ENCODE results near the gene MARCHF4. TPM values are rescaled to one million over a fixed set of nuclear protein-coding genes. Genes with fewer than 3 reads are reported as not detected.

Gene MARCHF4
- total RNA-seq, 4 donors from 2014 or later: 0.13 to 0.76 TPM; not detected in 2

DNA sequence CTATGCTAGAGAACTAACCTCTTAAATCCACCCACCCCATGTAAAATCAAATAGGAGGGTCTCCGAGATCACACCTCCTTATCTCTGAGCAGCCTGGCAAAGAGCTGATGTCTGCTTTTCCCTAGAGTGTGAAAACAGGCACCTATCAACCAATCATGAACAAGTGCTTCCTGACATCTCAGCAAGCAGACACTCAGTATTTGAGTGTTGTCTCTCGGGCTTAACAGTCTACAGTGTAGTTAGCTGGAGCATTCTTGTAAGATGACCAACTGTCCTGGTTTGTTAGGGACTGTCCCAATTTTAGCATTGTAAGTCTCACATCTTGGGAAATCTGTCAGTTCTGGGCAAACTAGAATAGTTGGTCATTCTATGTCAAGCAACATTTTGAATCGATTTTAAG lies 26.4 kb downstream of the MARCHF4 start:
- 75 to 78% methylated on average over 3 of the region's 3 CpGs for WGBS, 2 donors
- TF ChIP-seq, protein P1, sequence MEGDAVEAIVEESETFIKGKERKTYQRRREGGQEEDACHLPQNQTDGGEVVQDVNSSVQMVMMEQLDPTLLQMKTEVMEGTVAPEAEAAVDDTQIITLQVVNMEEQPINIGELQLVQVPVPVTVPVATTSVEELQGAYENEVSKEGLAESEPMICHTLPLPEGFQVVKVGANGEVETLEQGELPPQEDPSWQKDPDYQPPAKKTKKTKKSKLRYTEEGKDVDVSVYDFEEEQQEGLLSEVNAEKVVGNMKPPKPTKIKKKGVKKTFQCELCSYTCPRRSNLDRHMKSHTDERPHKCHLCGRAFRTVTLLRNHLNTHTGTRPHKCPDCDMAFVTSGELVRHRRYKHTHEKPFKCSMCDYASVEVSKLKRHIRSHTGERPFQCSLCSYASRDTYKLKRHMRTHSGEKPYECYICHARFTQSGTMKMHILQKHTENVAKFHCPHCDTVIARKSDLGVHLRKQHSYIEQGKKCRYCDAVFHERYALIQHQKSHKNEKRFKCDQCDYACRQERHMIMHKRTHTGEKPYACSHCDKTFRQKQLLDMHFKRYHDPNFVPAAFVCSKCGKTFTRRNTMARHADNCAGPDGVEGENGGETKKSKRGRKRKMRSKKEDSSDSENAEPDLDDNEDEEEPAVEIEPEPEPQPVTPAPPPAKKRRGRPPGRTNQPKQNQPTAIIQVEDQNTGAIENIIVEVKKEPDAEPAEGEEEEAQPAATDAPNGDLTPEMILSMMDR (IDR thresholded peaks at IDR 0.05): no peak
- no peak overlapping the region for H3K4me3 ChIP-seq (ENCODE audit: low read depth, poor library complexity, severe bottlenecking)
- no peak for DNase-seq (ENCODE audit: low spot score in 2 of 2)
- intact Hi-C loops (cut with DNase I; ENCODE audit: low total_unique reads): no loop called here

DNA sequence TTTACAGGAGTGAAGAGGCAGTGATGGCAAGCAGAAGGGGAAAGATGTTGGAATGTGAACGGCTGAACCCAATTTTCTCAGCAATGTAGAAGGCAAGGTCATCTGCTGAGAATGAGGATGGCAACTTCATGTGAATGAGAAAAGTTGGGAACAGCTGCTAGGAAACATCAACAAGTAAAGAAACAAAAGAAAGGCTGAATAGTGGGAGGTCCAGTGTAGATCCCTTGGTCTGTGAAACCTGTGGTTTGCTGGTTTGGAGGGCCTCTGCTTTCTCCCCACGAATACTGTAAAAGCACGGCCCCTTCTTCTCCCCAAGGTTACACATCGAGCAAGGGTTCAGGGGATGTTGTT lies 27.4 kb downstream of the MARCHF4 start:
- no peak for DNase-seq (ENCODE audit: low spot score in 2 of 2)
- TF ChIP-seq POLR2A (IDR thresholded peaks at IDR 0.05): no peak
- TF ChIP-seq, protein P1 (IDR thresholded peaks at IDR 0.05): no peak
- no peak overlapping the region for H3K4me3 ChIP-seq (ENCODE audit: low read depth, poor library complexity, severe bottlenecking)
- 67 to 74% methylated on average over 4 of the region's 4 CpGs for WGBS, 2 donors
- intact Hi-C loops (cut with DNase I; ENCODE audit: low total_unique reads): no loop called here

DNA sequence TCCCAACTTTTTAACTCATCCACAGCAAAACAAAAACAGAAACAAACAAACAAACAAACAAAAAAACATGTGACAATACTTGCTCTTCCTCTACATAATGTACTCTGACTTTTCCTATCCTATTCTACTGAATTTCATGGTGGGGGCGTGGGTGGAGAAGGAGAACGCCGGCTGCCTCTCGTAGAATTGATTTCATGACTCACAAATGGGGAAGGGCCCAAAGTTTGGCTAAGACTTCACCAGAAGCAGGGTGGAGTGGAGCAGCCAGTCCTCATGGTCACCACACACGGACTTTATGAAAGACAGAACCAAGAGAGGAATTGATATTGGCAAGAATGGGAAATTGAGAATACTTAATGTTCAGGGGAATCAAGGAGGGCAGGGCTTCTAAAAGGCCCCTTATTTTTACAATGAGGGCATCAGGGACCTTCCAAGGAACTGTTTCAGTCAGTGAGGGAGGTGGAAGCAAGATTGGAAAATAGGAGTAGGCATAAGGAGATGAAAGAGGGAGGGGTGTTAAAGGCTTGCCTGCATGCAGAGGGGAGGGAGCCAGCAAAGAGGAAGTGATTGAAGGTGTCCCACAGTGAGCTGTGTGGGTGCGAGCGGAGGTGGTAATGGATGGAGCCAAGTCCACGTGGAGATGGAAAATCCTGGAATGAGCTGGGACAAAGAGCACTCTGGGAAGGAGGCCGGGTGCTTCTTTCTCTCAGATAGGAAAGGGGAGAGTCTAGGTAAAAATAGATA lies 27.9 kb downstream of the MARCHF4 start:
- H3K4me3 ChIP-seq (ENCODE audit: low read depth, poor library complexity, severe bottlenecking): no peak overlapping the region
- 46 to 73% methylated on average over 9 of the region's 9 CpGs for WGBS, 2 donors
- TF ChIP-seq, protein P1 (IDR thresholded peaks at IDR 0.05): no peak
- TF ChIP-seq POLR2A (IDR thresholded peaks at IDR 0.05): no peak
- no peak for DNase-seq (ENCODE audit: low spot score in 2 of 2)
- intact Hi-C loops (cut with DNase I; ENCODE audit: low total_unique reads): no loop called here

DNA sequence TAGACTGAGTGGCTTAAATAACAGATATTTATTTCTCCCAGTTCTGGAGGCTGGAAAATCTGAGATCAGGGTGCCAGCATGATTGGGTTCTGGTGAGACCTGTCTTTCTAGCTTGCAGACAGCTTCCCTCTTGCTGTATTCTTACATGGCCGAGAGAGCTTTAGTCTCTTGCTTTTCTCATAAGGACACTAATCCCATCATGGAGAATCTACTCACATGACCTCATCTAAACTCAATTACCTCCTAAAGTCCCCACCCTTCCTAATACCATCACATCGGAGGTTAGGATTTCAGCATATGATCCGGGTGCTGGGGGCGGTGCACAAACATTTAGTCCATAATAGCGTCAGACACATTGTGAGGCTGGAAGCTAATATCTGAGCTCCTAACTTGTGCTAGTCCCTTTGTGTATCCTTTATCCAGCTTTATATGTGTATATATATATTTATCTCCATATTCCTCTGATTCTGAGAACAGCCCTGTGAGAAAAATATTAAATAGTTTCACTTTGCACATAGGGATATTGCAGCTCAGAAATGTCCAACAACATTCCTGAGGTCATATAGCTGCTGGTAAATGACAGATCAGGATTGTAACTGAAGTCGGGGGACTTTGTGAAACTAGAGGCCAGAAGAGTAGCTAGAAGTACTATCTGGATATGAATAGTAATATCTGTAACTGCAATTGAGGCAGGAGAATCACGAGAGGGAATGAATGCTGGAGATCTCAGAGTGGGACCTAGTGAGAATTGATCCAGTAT lies 28.9 kb downstream of the MARCHF4 start:
- 63 to 70% methylated on average over 7 of the region's 7 CpGs for WGBS, 2 donors
- TF ChIP-seq, protein P1 (IDR thresholded peaks at IDR 0.05): no peak
- TF ChIP-seq POLR2A (IDR thresholded peaks at IDR 0.05): no peak
- DNase-seq (ENCODE audit: low spot score in 2 of 2): no peak
- intact Hi-C loops (cut with DNase I; ENCODE audit: low total_unique reads): no loop called here
- H3K4me3 ChIP-seq (ENCODE audit: low read depth, poor library complexity, severe bottlenecking): no peak overlapping the region

DNA sequence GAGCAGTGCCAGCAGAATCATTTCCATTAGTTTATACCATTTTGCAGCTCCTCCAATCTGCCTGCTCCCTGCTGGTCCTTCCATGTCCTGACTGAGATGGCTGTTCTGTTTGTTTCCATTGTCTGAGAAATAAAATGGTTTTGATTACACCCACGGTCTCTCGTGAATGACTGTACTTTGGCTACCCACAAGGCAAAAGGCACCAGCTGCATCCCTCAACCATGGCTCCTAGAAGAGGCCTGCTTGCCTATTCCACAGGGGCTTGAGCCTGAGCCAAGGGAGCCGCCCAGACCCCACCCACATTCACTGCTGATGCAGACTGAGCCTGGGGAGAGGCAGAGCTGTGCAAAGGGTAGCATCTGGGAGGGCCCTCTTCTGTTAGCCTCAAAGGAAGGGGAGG lies 31.2 kb downstream of the MARCHF4 start:
- no peak for DNase-seq (ENCODE audit: low spot score in 2 of 2)
- no peak for TF ChIP-seq POLR2A (IDR thresholded peaks at IDR 0.05)
- TF ChIP-seq, protein P1 (IDR thresholded peaks at IDR 0.05): no peak
- intact Hi-C loops (cut with DNase I; ENCODE audit: low total_unique reads): no loop called here
- 18 to 28% methylated on average over 3 of the region's 3 CpGs for WGBS, 2 donors
- no peak overlapping the region for H3K4me3 ChIP-seq (ENCODE audit: low read depth, poor library complexity, severe bottlenecking)
